H1 (cell line): ENCODE results near the gene GUCY1A1. TPM values are rescaled to one million over a fixed set of nuclear protein-coding genes. Genes with fewer than 3 reads are reported as not detected.

ENCODE experiments used
- CTCF ChIA-PET: fragments of 300-600 bp; sonication (Branson Sonifier 250); formaldehyde crosslinking; loops from one replicate; lab custom pipeline; 2021; ENCODE audit not compliant: partially characterized antibody; lab: Charles Lee
- POLR2A ChIA-PET: fragments of 300-600 bp; sonication (Branson Sonifier 250); formaldehyde crosslinking; loops from one replicate; lab custom pipeline; 2021; ENCODE audit warnings: inconsistent platforms; ENCODE audit not compliant: partially characterized antibody; lab: Charles Lee
- DNase-seq, 2 experiments: peaks; one replicate each; pipeline versions ENCODE4 v3.0.0 to v3.0.0-alpha.2; 2010 to 2022; ENCODE audit warnings: low spot score in 2 of 2, low read depth in 1 of 2, mixed read lengths in 1 of 2
- FAIRE-seq: peaks from 2 replicates; lab custom pipeline; 2011; peaks lifted over from hg19 to GRCh38; lab: Jason Lieb, UNC
- H2AFZ ChIP-seq: 2 replicates; pipeline ENCODE4 v1.8.1; 2012; ENCODE audit warnings: low read length, inconsistent platforms
- H2AK5ac ChIP-seq: 2 replicates; pipeline ENCODE4 v1.6.1; 2013; ENCODE audit warnings: low read depth, low read length
- H2BK120ac ChIP-seq: replicated peaks from 2 replicates; pipeline ENCODE3; 2013; ENCODE audit warnings: low read depth, low read length, inconsistent platforms
- H2BK12ac ChIP-seq: 2 replicates; pipeline ENCODE4 v1.6.1; 2013; ENCODE audit warnings: low read depth, low read length
- H2BK15ac ChIP-seq: 2 replicates; pipeline ENCODE4 v1.6.1; 2013; ENCODE audit warnings: low read length
- H2BK20ac ChIP-seq: 2 replicates; pipeline ENCODE4 v1.6.1; 2013; ENCODE audit warnings: low read length
- H2BK5ac ChIP-seq: 2 replicates; pipeline ENCODE4 v1.6.1; 2013; ENCODE audit warnings: low read depth, low read length
- H3K14ac ChIP-seq: 2 replicates; pipeline ENCODE4 v1.6.1; 2013; ENCODE audit warnings: inconsistent platforms; ENCODE audit not compliant: insufficient read length
- H3K18ac ChIP-seq: 2 replicates; pipeline ENCODE4 v1.6.1; 2013; ENCODE audit warnings: low read length; ENCODE audit errors: extremely low read depth
- H3K23ac ChIP-seq: 2 replicates; pipeline ENCODE4 v1.6.1; 2013; ENCODE audit warnings: inconsistent platforms; ENCODE audit not compliant: insufficient read length
- H3K23me2 ChIP-seq: 2 replicates; pipeline ENCODE4 v1.6.1; 2013; ENCODE audit warnings: low read depth, low read length
- H3K27ac ChIP-seq: 2 replicates; pipeline ENCODE4 v1.6.1; 2011; ENCODE audit warnings: low read depth, low read length, inconsistent platforms
- H3K27me3 ChIP-seq, 4 experiments: replicated peaks in 1 of 4; 1 replicate in 1 of 4; 2 replicates in 3 of 4; pipeline versions ENCODE4 v1.6.1 to v1.8.1; 2011 to 2013; ENCODE audit warnings: low read length in 3 of 4, mild to moderate bottlenecking in 3 of 4, inconsistent platforms in 2 of 4, mixed read lengths in 2 of 4, moderate library complexity in 1 of 4; ENCODE audit not compliant: control insufficient read depth in 3 of 4, insufficient read depth in 3 of 4; ENCODE audit errors: extremely low read depth in 1 of 4
- H3K36me3 ChIP-seq, 4 experiments: 2 replicates each; pipeline versions ENCODE4 v1.6.1 to v1.8.1; 2011 to 2013; ENCODE audit warnings: mild to moderate bottlenecking in 4 of 4, low read length in 3 of 4, moderate library complexity in 2 of 4, control low read depth in 1 of 4, inconsistent platforms in 1 of 4; ENCODE audit not compliant: insufficient read depth in 4 of 4, control insufficient read depth in 2 of 4
- H3K4ac ChIP-seq: replicated peaks from 2 replicates; pipeline ENCODE3; 2013; ENCODE audit warnings: low read length, low read depth, mixed read lengths, inconsistent platforms; ENCODE audit not compliant: insufficient read length
- H3K4me1 ChIP-seq, 4 experiments: replicated peaks in 1 of 4; 1 replicate in 1 of 4; 2 replicates in 3 of 4; pipeline versions ENCODE4 v1.6.1 to v1.8.1; 2011 to 2013; ENCODE audit warnings: low read length in 3 of 4, inconsistent platforms in 2 of 4, mixed read lengths in 1 of 4; ENCODE audit not compliant: insufficient read depth in 4 of 4, control insufficient read depth in 3 of 4
- H3K4me2 ChIP-seq, 2 experiments: 2 replicates each; pipeline versions ENCODE4 v1.6.1 to v1.8.1; 2011 to 2013; ENCODE audit warnings: low read depth in 2 of 2, low read length in 2 of 2, control low read depth in 1 of 2, inconsistent platforms in 1 of 2, mild to moderate bottlenecking in 1 of 2; ENCODE audit not compliant: insufficient read depth in 1 of 2
- H3K4me3 ChIP-seq, 4 experiments: fragments of 200-600, 300-600 bp in 1 of 4; sonication (generic), shearing (Covaris generic), sonication (Bioruptor Twin) in 1 of 4; 2 replicates each; pipeline versions ENCODE4 v1.5.1 to v1.8.1; 2011 to 2016; ENCODE audit warnings: low read length in 4 of 4, low read depth in 3 of 4, control low read depth in 2 of 4, inconsistent platforms in 2 of 4, mild to moderate bottlenecking in 2 of 4, mixed read lengths in 1 of 4, moderate library complexity in 1 of 4; ENCODE audit not compliant: insufficient read depth in 2 of 4; ENCODE audit errors: extremely low read depth in 1 of 4
- H3K56ac ChIP-seq: replicated peaks from 2 replicates; pipeline ENCODE3; 2013; ENCODE audit warnings: low read depth, mild to moderate bottlenecking, mixed read lengths, low read length, inconsistent platforms; ENCODE audit not compliant: insufficient read length
- H3K79me1 ChIP-seq: 2 replicates; pipeline ENCODE4 v1.6.1; 2013; ENCODE audit warnings: low read depth, low read length, control low read depth
- H3K79me2 ChIP-seq, 2 experiments: 2 replicates each; pipeline versions ENCODE4 v1.6.1 to v1.8.1; 2012 to 2013; ENCODE audit warnings: low read length in 2 of 2, mild to moderate bottlenecking in 2 of 2, inconsistent platforms in 1 of 2; ENCODE audit not compliant: insufficient read depth in 2 of 2, control insufficient read depth in 1 of 2
- H3K9ac ChIP-seq, 4 experiments: replicated peaks in 1 of 4; 1 replicate in 1 of 4; 2 replicates in 3 of 4; pipeline versions ENCODE4 v1.6.1 to v1.8.1; 2011 to 2013; ENCODE audit warnings: low read depth in 3 of 4, low read length in 3 of 4, control low read depth in 2 of 4, mild to moderate bottlenecking in 2 of 4, moderate library complexity in 2 of 4, inconsistent platforms in 1 of 4; ENCODE audit errors: extremely low read depth in 1 of 4
- H3K9me3 ChIP-seq, 2 experiments: 2 replicates each; pipeline versions ENCODE4 v1.6.1 to v1.8.1; 2012 to 2013; ENCODE audit warnings: mild to moderate bottlenecking in 2 of 2, moderate library complexity in 2 of 2, control low read depth in 1 of 2, inconsistent platforms in 1 of 2, low read depth in 1 of 2, low read length in 1 of 2, mixed read lengths in 1 of 2; ENCODE audit not compliant: insufficient read depth in 2 of 2
- H4K20me1 ChIP-seq, 2 experiments: replicated peaks in 1 of 2; 2 replicates each; pipeline versions ENCODE3 to v1.8.1; 2011 to 2013; ENCODE audit warnings: inconsistent platforms in 2 of 2, low read length in 2 of 2, mild to moderate bottlenecking in 1 of 2; ENCODE audit not compliant: insufficient read depth in 2 of 2, control insufficient read depth in 1 of 2
- H4K5ac ChIP-seq: 2 replicates; pipeline ENCODE4 v1.6.1; 2013; ENCODE audit warnings: low read length, low read depth, mixed read lengths, inconsistent platforms; ENCODE audit not compliant: insufficient read length
- H4K8ac ChIP-seq: 2 replicates; pipeline ENCODE4 v1.8.0; 2013; ENCODE audit warnings: mild to moderate bottlenecking, moderate library complexity, low read length, inconsistent platforms; ENCODE audit not compliant: insufficient read depth; ENCODE audit errors: extremely low read depth
- H4K91ac ChIP-seq: replicated peaks from 2 replicates; pipeline ENCODE3; 2013; ENCODE audit warnings: low read length, mixed read lengths, inconsistent platforms; ENCODE audit not compliant: insufficient read length
- CTBP2 ChIP-seq: IDR thresholded peaks from 2 replicates; pipeline ENCODE4 v1.7.0; 2011; ENCODE audit warnings: borderline replicate concordance, mild to moderate bottlenecking, moderate library complexity, mixed read lengths, low read length; ENCODE audit not compliant: insufficient read depth, insufficient read length
- MAFK ChIP-seq: IDR thresholded peaks from 2 replicates; pipeline ENCODE4 v1.6.1; 2012; ENCODE audit warnings: low read depth, mild to moderate bottlenecking, improper control_type of control experiment, low read length
- WGBS, 2 experiments: shearing (Covaris generic) in 1 of 2; methylation state at CpG; one replicate each; pipeline versions ENCODE4 v1.1.6 to v1.1.7; 2013 to 2015; ENCODE audit warnings: low lambda C conversion rate in 2 of 2, mixed read lengths in 2 of 2, inconsistent platforms in 1 of 2, low coverage in 1 of 2, missing lambda C conversion rate in 1 of 2; ENCODE audit not compliant: insufficient replicate concordance in 2 of 2, insufficient coverage in 1 of 2, insufficient read length in 1 of 2; ENCODE audit errors: extremely low coverage in 1 of 2, missing lambda C conversion rate in 1 of 2; 5-methylcytosine and 5-hydroxymethylcytosine counted together
- polyA plus RNA-seq, 7 experiments: library from polyadenylated mRNA; depleted of rRNA in 3 of 7; stranded (reverse) in 5 of 7; unstranded in 2 of 7; fragments of >200 nt in 5 of 7; fragments of 200-250 nt in 2 of 7; gene quantifications; 1 replicate in 5 of 7; 2 replicates in 1 of 7; 4 replicates in 1 of 7; pipeline versions ENCODE4 v1.2.1 to v1.2.3, GENCODE V29; 2011 to 2013; ENCODE audit warnings: missing spikeins in 2 of 7, mixed read lengths in 2 of 7
- total RNA-seq: library from RNA; stranded (reverse); fragmentation: NEBNext Ultra II Directional; extraction: Animal tissue kit (Norgen Biotek cat#: 25700); gene quantifications from 2 replicates; pipeline ENCODE4 v1.2.1, GENCODE V29; 2021

GUCY1A1 gene
- total and polyA plus RNA-seq, 2 of the 8 experiments (the other 6 are each of a cell fraction or from before 2014, with no cell fraction given): not detected

GRCh38 chr4:155761047-155761446, 94.4 kb downstream of the GUCY1A1 start:
- ChIA-PET POLR2A (no interaction called here), CTCF (interaction anchor here (1.5 kb wide), 1 partner anchor 12 kb away, joined by 6 read pairs; no protein-coding TSS in a partner anchor)
- Histone ChIP-seq H3K79me1 (no peaks in the 10 kb centered on the region), H2BK5ac (no peak overlapping the region), H4K5ac (no peak overlapping the region), H3K23me2 (peaks cover 7% of the 10 kb centered on the region; the same call in 1 of the 2 replicates), H3K23ac (no peak overlapping the region), H2AFZ (no peak overlapping the region), H2BK20ac (no peak overlapping the region), H2AK5ac (no peak overlapping the region), H3K4me1 (peaks cover 0 to 6% (median 0%) of the 10 kb centered on the region in 4 experiments; a peak in 2 of 7 replicates), H4K8ac (no peak overlapping the region), H3K27me3 (peaks cover 3 to 16% (median 9%) of the 10 kb centered on the region in 4 experiments), H4K20me1 (no peaks in the 10 kb centered on the region), H3K9me3 (no peaks in the 10 kb centered on the region), H4K91ac (no peak overlapping the region), H3K4me3 (no peak overlapping the region), H2BK120ac (no peak overlapping the region), H2BK15ac (no peak overlapping the region), H3K56ac (no peak overlapping the region), H3K9ac (no peak overlapping the region), H3K27ac (no peak overlapping the region), H3K14ac (no peak overlapping the region), H3K18ac (no peak overlapping the region), H3K79me2 (no peaks in the 10 kb centered on the region), H3K36me3 (no peaks in the 10 kb centered on the region), H3K4ac (no peak overlapping the region), H2BK12ac (no peak overlapping the region), H3K4me2 (no peak overlapping the region)
- 93% methylated on average over 3 of the region's 3 CpGs; no CpG with 5 or more reads in 1 of the 2 experiments for WGBS, 2 experiments
- TF ChIP-seq MAFK: no peak
- TF ChIP-seq CTBP2: no peak
- FAIRE-seq (no peak), DNase-seq (no peak)
